ENCODE results near the gene CGB7. TPM values are rescaled to one million over a fixed set of nuclear protein-coding genes. Genes with fewer than 3 reads are reported as not detected.

Gene CGB7
- total RNA-seq, 1 experiment from 2014 or later, result 1.2 TPM

- H3K79me2 ChIP-seq (ENCODE audit: insufficient read depth, low read length), result no peaks in the 10 kb centered on the region
- no peak overlapping the region for H2BK20ac ChIP-seq (ENCODE audit: low read depth, low read length, poor library complexity, severe bottlenecking)
- peaks cover 13% of the 10 kb centered on the region for H3K27me3 Mint-ChIP-seq (ENCODE audit: low read depth)
- H4K20me1 ChIP-seq (ENCODE audit: control insufficient read depth, insufficient read depth, insufficient read length), result no peaks in the 10 kb centered on the region
- no peak overlapping the region for H4K5ac ChIP-seq (ENCODE audit: insufficient read length, low read depth, low read length)
- no peak overlapping the region for H3K4ac ChIP-seq (ENCODE audit: low read depth, low read length)
- H3T11ph ChIP-seq (ENCODE audit: low read length), result no peak overlapping the region
- TF ChIP-seq CTCF (conservative IDR thresholded peaks at IDR 0.05), result no peak
- H3K9me3 ChIP-seq (ENCODE audit: control insufficient read depth, low read depth, low read length), result no peaks in the 10 kb centered on the region
- H2BK15ac ChIP-seq (ENCODE audit: low read depth, low read length), result no peak overlapping the region
- H3K9ac ChIP-seq (ENCODE audit: extremely low read depth, insufficient read length, low read length), result no peak overlapping the region
- no peaks in the 10 kb centered on the region for H3K79me1 ChIP-seq (ENCODE audit: insufficient read depth, low read depth, low read length, poor library complexity, severe bottlenecking)
- H3K27me3 ChIP-seq (ENCODE audit: insufficient read depth, low read length), result no peaks in the 10 kb centered on the region; the same call in 1 of the 2 replicates
- no peak for DNase-seq
- H4K91ac ChIP-seq (ENCODE audit: insufficient read length, low read depth, low read length), result no peak overlapping the region
- H2BK120ac ChIP-seq (ENCODE audit: low read depth, low read length, poor library complexity, severe bottlenecking), result no peak overlapping the region
- no peak overlapping the region for H2BK12ac ChIP-seq (ENCODE audit: insufficient read length, low read depth, low read length)
- no CpG with 5 or more reads among the region's 32 CpGs for WGBS (ENCODE audit: extremely low coverage, insufficient read length, low lambda C conversion rate)
- H3K9me3 Mint-ChIP-seq, result peaks cover 0 to 1% of the 10 kb centered on the region in 2 experiments; a peak in 1 of 5 replicates
- no peak overlapping the region for H3K23ac ChIP-seq (ENCODE audit: insufficient read length, low read depth, low read length)
- peaks cover 21 to 69% (median 66%) of the 10 kb centered on the region in 3 experiments; a peak in 6 of 7 replicates for H3K36me3 Mint-ChIP-seq (ENCODE audit: insufficient read depth in 1 of 3, low read depth in 3 of 3)
- no peak overlapping the region for H4K8ac ChIP-seq (replicated peaks; ENCODE audit: insufficient read length, low read depth, low read length)
- H3K4me3 Mint-ChIP-seq, result no peak overlapping the region
- H3K23me2 ChIP-seq (ENCODE audit: insufficient read length, low read depth, low read length, poor library complexity, severe bottlenecking), result peaks cover 8% of the 10 kb centered on the region
- no peaks in the 10 kb centered on the region for H3K4me1 ChIP-seq (ENCODE audit: insufficient read depth, low read length)
- H3K56ac ChIP-seq (ENCODE audit: insufficient read length, low read depth, low read length), result no peak overlapping the region
- H3K14ac ChIP-seq (ENCODE audit: insufficient read depth, low read length), result no peak overlapping the region
- H3K18ac ChIP-seq (ENCODE audit: insufficient read length, low read depth, low read length), result no peak overlapping the region
- H3K4me2 ChIP-seq (ENCODE audit: insufficient read depth, insufficient read length, low read length), result no peak overlapping the region
- H3K27ac ChIP-seq (ENCODE audit: insufficient read length, low read depth, low read length), result no peak overlapping the region
- H3K4me1 Mint-ChIP-seq, result peaks cover 4 to 16% of the 10 kb centered on the region in 2 experiments
- H3K27ac Mint-ChIP-seq, result peak overlapping the region in 1 of 3 experiments; percentile 44; a peak in 1 of 7 replicates
- H2BK5ac ChIP-seq (ENCODE audit: insufficient read length, low read length), result no peak overlapping the region
- no peak overlapping the region for H2AK5ac ChIP-seq (ENCODE audit: insufficient read length, low read length)
- no peak overlapping the region for H2AFZ ChIP-seq (ENCODE audit: low read length)
Measured at GRCh38 chr19:49014123-49014869, 43.3 kb downstream of the CGB7 start.

All from H9 (cell line).